ENCODE data around the gene UNC13D.
"Not testable (repeated sequence)": the region's sequence is repeated elsewhere in the genome, so short reads cannot be mapped to it uniquely, and the experiment has no call there.

The UNC13D gene

DNA sequence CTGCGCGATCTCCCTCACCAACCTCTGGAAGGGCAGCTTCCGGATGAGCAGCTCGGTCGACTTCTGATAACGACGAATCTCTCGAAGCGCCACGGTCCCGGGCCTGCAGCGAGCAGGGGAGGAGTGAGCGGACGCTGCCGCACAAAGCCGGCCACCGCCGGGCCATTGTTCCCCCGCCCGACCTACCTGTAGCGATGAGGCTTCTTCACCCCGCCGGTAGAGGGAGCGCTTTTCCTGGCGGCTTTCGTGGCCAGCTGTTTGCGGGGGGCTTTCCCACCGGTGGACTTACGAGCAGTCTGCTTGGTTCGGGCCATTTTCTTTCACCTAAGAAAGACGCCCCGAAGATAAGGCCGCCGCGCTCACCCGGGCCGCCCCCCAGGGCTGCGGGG lies 65.3 kb downstream of the UNC13D start:
- Histone ChIP-seq H3K36me3 (ENCODE audit: insufficient read depth, low read length) (peaks cover 33% of the 10 kb centered on the region), H3K27ac (peak overlapping the region; percentile 82), H3K4me3 (peak overlapping the region; percentile 85), H3K9ac (ENCODE audit: insufficient read length) (peak overlapping the region; percentile 99), H3K9me3 (ENCODE audit: low read depth, low read length) (no peaks in the 10 kb centered on the region; the same call in 1 of the 2 replicates)
- TF ChIP-seq EZH2 (IDR thresholded peaks at IDR 0.05) (no peak), POLR2AphosphoS5 (IDR thresholded peaks at IDR 0.05; ENCODE audit: borderline replicate concordance, low read depth, low read length) (no peak), FOXP2 (optimal IDR thresholded peaks at IDR 0.05; ENCODE audit: control extremely low read depth, extremely low read length, insufficient read depth) (no peak)
- DNase-seq (ENCODE audit: low read depth, low spot score): no peak

DNA sequence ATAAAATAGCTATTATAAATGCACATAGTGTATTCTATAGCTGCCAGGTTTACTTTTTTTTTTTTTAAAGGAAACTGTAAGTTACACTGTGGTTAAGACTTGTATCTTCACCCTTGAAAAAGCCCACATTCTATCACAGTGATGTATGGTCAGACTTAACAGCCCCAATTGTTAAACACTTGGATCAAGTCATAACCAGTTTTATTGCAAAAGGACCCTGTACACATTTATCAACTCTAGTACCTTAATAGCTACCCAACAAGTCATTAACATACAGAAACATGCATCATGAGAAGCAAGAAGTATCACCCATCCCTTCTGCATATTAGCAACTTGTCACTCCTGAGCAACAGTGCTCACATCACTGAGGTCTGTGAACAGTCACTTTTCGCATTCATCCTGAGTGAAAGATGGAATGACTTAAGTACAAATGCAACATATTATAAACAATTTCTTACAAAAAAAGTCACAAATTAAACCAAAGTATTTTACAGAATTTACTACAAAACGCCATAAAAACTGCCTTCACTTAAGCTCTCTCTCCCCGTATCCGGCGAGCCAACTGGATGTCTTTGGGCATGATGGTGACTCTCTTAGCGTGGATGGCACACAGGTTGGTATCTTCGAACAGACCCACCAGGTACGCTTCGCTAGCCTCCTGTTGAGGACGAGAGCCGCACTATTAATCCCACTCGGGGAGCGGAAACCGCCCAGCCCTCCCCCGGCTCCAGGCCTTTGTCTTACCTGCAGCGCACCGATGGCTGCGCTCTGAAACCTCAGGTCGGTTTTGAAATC lies 65.9 kb downstream of the UNC13D start:
- peak overlapping the region; percentile 85 for H3K4me3 ChIP-seq
- H3K27ac ChIP-seq; DNase-seq (ENCODE audit: low read depth, low spot score); H3K9me3 ChIP-seq (ENCODE audit: low read depth, low read length): not testable (repeated sequence)
- peaks cover 33% of the 10 kb centered on the region for H3K36me3 ChIP-seq (ENCODE audit: insufficient read depth, low read length)
- peak overlapping the region; percentile 99 for H3K9ac ChIP-seq (ENCODE audit: insufficient read length)

DNA sequence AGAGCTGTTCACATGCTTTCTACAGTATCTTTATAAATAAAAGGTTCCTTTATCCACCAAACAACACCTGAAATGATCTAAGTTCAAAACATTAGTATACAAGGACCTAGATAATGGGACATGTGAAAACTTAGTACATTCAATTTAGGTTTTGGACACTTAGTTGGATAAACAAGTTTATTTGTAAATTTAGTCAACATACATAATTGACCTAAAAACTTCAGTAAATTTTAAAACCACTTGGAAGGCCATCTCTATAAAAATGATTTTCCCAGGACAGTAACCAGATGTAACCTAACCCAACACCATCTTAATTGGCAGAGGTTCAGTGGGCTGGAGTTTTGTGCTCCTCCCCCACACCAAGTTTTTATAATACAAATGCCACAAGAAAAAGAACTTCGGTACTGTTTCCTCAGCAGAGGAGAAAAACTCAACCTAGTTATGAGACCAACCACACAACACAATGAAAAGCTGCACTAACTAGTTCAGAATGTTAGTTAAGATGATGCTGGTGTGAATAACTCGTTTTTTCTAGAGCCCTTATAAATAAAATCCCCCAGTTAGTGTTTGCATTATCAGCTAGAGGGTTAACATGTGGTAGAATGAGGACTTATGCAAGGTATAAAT lies 66.8 kb downstream of the UNC13D start:
- peak overlapping the region; percentile 35; the same call in 1 of the 2 replicates for H3K27ac ChIP-seq
- H3K36me3 ChIP-seq (ENCODE audit: insufficient read depth, low read length): peaks cover 33% of the 10 kb centered on the region
- no peak for DNase-seq (ENCODE audit: low read depth, low spot score)
- H3K4me3 ChIP-seq: peak overlapping the region; percentile 85
- no peaks in the 10 kb centered on the region; the same call in 1 of the 2 replicates for H3K9me3 ChIP-seq (ENCODE audit: low read depth, low read length)
- H3K9ac ChIP-seq (ENCODE audit: insufficient read length): peak overlapping the region; percentile 99
- TF ChIP-seq EZH2 (IDR thresholded peaks at IDR 0.05) (no peak), FOXP2 (optimal IDR thresholded peaks at IDR 0.05; ENCODE audit: control extremely low read depth, extremely low read length, insufficient read depth) (no peak), POLR2AphosphoS5 (IDR thresholded peaks at IDR 0.05; ENCODE audit: borderline replicate concordance, low read depth, low read length) (no peak)

Measured in SK-N-MC (cell line).